K562 (cell line): ENCODE measurements around the gene BCAS1. TPM values are rescaled to one million over a fixed set of nuclear protein-coding genes. Genes with fewer than 3 reads are reported as not detected.

Experiments used
- ATF3 ChIP-seq, 2 experiments: fragments of 450-650 bp in 1 of 2; sonication (generic) in 1 of 2; formaldehyde crosslinking in 1 of 2; IDR thresholded peaks in 1 of 2; conservative IDR thresholded peaks in 1 of 2; 2 replicates each; pipeline versions ENCODE4 v1.6.1 to v1.8.1; 2016 to 2023; ENCODE audit warnings: mild to moderate bottlenecking in 2 of 2, moderate library complexity in 2 of 2, inconsistent platforms in 1 of 2, missing genetic modification reagents in 1 of 2
- DEAF1 ChIP-seq: fragments of 450-650 bp; formaldehyde crosslinking; IDR thresholded peaks from 2 replicates; pipeline ENCODE4 v1.4.0; 2020; ENCODE audit warnings: mild to moderate bottlenecking, moderate library complexity
- EP300 ChIP-seq: IDR thresholded peaks from 2 replicates; pipeline ENCODE4 v1.6.1; 2012; ENCODE audit warnings: low read length, improper control_type of control experiment
- HOMEZ ChIP-seq: fragments of 250-450 bp; sonication (Bioruptor Pico); IDR thresholded peaks from 2 replicates; pipeline ENCODE4 v1.4.0; 2020; ENCODE audit warnings: mild to moderate bottlenecking, moderate library complexity
- NCOA1 ChIP-seq: fragments of 450-650 bp; IDR thresholded peaks from 2 replicates; pipeline ENCODE4 v1.6.1; 2016; ENCODE audit warnings: low read depth
- PCBP1 ChIP-seq: fragments of 200-400 bp; formaldehyde crosslinking; IDR thresholded peaks from 2 replicates; pipeline ENCODE4 v1.6.1; 2018; ENCODE audit warnings: mild to moderate bottlenecking, low read depth, low read length; ENCODE audit not compliant: poor library complexity, severe bottlenecking
- SAP30 ChIP-seq: fragments of 200-600 bp; sonication (generic); IDR thresholded peaks from 2 replicates; pipeline ENCODE4 v1.6.1; 2012; ENCODE audit warnings: borderline replicate concordance, low read depth, mild to moderate bottlenecking, moderate library complexity, low read length, control low read depth, inconsistent platforms; ENCODE audit not compliant: insufficient read depth, poor library complexity, severe bottlenecking
- YBX1 ChIP-seq: fragments of 450-650 bp; IDR thresholded peaks from 2 replicates; pipeline ENCODE4 v1.7.1; 2016; ENCODE audit warnings: mild to moderate bottlenecking
- ZBTB33 ChIP-seq: sonication (generic); formaldehyde crosslinking; IDR thresholded peaks from 2 replicates; pipeline ENCODE4 v1.8.1; 2023; ENCODE audit warnings: mild to moderate bottlenecking, missing genetic modification reagents
- ZBTB7A ChIP-seq: IDR thresholded peaks from 2 replicates; pipeline ENCODE4 v1.6.1; 2011; ENCODE audit warnings: low read depth, mild to moderate bottlenecking, low read length, moderate library complexity, borderline replicate concordance; ENCODE audit not compliant: control insufficient read depth
- ZNF280B ChIP-seq: fragments of 250-450 bp; sonication (Bioruptor Pico); IDR thresholded peaks from 2 replicates; pipeline ENCODE4 v1.5.1; 2021; ENCODE audit warnings: mild to moderate bottlenecking
- ZNF592 ChIP-seq: fragments of 450-650 bp; IDR thresholded peaks from 2 replicates; pipeline ENCODE4 v1.6.1; 2017; ENCODE audit warnings: antibody characterized with exemption, mild to moderate bottlenecking
- polyA plus RNA-seq, 8 experiments: library from polyadenylated mRNA; depleted of rRNA in 4 of 8; stranded (reverse) in 5 of 8; unstranded in 3 of 8; fragments of >200 nt; fragmentation: Nextera tagmentation in 2 of 8; fragmentation: Illumina TruSeq in 1 of 8; extraction: Ambion mirVana in 2 of 8; extraction: Trizol in 1 of 8; gene quantifications; 2 replicates each; pipeline versions ENCODE4 v1.2.1 to v1.2.3, GENCODE V29; 2011 to 2014; ENCODE audit warnings: inconsistent platforms in 1 of 8, missing spikeins in 1 of 8
- total RNA-seq, 7 experiments: library from RNA; depleted of rRNA in 6 of 7; stranded (reverse); fragments of >200 nt in 6 of 7; fragmentation: Illumina TruSeq in 2 of 7; extraction: Trizol in 2 of 7; gene quantifications; 2 replicates each; pipeline versions ENCODE4 v1.2.1 to v1.2.3, GENCODE V29; 2011 to 2021; ENCODE audit warnings: low replicate concordance in 1 of 7

The BCAS1 gene
- total and polyA plus RNA-seq, 9 of the 15 experiments (the other 6 are each of a cell fraction or from before 2014, with no cell fraction given): 0.18 to 2.3 (median 0.93) TPM

GRCh38 chr20:53939572-53940359 is 130.6 kb downstream of the BCAS1 start (continued):
- TF ChIP-seq ZNF592: peak; percentile 56
- TF ChIP-seq ZBTB33 (CRISPR knock-in tag): no peak
- TF ChIP-seq NCOA1: no peak
- TF ChIP-seq DEAF1 (CRISPR knock-in tag): peak; percentile 94
- peak; percentile 40; the same call in 1 of the 2 replicates for TF ChIP-seq ATF3 (IDR thresholded peaks at IDR 0.05)
- TF ChIP-seq ATF3 (CRISPR knock-in tag; conservative IDR thresholded peaks at IDR 0.05): 0 out of 2 replicates have a peak, but pooled peaks have one; percentile 14
- no peak for TF ChIP-seq HOMEZ
- no peak for TF ChIP-seq ZNF280B (CRISPR knock-in tag)
- TF ChIP-seq PCBP1: no peak
- no peak for TF ChIP-seq ZBTB7A
- TF ChIP-seq YBX1: no peak
- no peak for TF ChIP-seq SAP30
- TF ChIP-seq EP300: no peak
